Omental fat pad (tissue), 4 donors: ENCODE results near the gene SCFD2. TPM values are rescaled to one million over a fixed set of nuclear protein-coding genes. Genes with fewer than 3 reads are reported as not detected.
"Not testable (repeated sequence)": the region's sequence is repeated elsewhere in the genome, so short reads cannot be mapped to it uniquely, and the experiment has no call there.

Source experiments
- ATAC-seq: fragments of 150-250 bp; one replicate; pipeline ENCODE4 v1.9.1; 2016; ENCODE audit warnings: mild to moderate bottlenecking, moderate library complexity; ENCODE audit not compliant: low FRiP score
- DNase-seq: peaks from one replicate; pipeline ENCODE4 v3.0.0-alpha.2; 2019; ENCODE audit warnings: low spot score
- CTCF ChIP-seq, 3 donors: fragments of 450-650 bp; IDR thresholded peaks; one replicate each; pipeline ENCODE4 v1.5.1; 2016 to 2017; ENCODE audit warnings: antibody characterized with exemption in 3 of 3, mild to moderate bottlenecking in 3 of 3, moderate library complexity in 2 of 3
- total RNA-seq, 4 donors: library from RNA; depleted of rRNA; stranded (reverse); fragments of >200 nt; gene quantifications; one replicate each; pipeline ENCODE4 v1.1.0, GENCODE V29; 2016

The SCFD2 gene
- total RNA-seq, 4 donors from 2014 or later, result 26.4 to 65.6 (median 28.4) TPM

GRCh38 chr4:53060278-53060677 is 305.6 kb downstream of the SCFD2 start:
- no peak for DNase-seq
- TF ChIP-seq CTCF (IDR thresholded peaks at IDR 0.05), result no peak
- ATAC-seq, result no peak

GRCh38 chr4:53059871-53060270 is 306.0 kb downstream of the SCFD2 start:
- no peak for DNase-seq
- no peak for TF ChIP-seq CTCF (IDR thresholded peaks at IDR 0.05)
- ATAC-seq, result no peak

GRCh38 chr4:53059256-53059655 is 306.6 kb downstream of the SCFD2 start:
- TF ChIP-seq CTCF (IDR thresholded peaks at IDR 0.05), result no peak
- ATAC-seq (no peak), DNase-seq (no peak)

- ATAC-seq (no peak), DNase-seq (no peak)
- no peak for TF ChIP-seq CTCF (IDR thresholded peaks at IDR 0.05)
Measured at GRCh38 chr4:53057679-53058078, 308.2 kb downstream of the SCFD2 start.

GRCh38 chr4:53057108-53057507 is 308.8 kb downstream of the SCFD2 start:
- not testable (repeated sequence) for ATAC-seq, DNase-seq

- no peak for TF ChIP-seq CTCF (IDR thresholded peaks at IDR 0.05)
- no peak for ATAC-seq
Measured at GRCh38 chr4:53055716-53056403, 310.0 kb downstream of the SCFD2 start.

GRCh38 chr4:53055274-53055673 is 310.6 kb downstream of the SCFD2 start:
- TF ChIP-seq CTCF (IDR thresholded peaks at IDR 0.05), result no peak
- DNase-seq (no peak), ATAC-seq (no peak)

More at GRCh38 chr4:53055716-53056403, 310.0 kb downstream of the SCFD2 start:
- DNase-seq, result no peak
